HCT116 (cell line): ENCODE data around the gene SLC34A3. TPM values are rescaled to one million over a fixed set of nuclear protein-coding genes. Genes with fewer than 3 reads are reported as not detected.

ENCODE experiments used
- ATAC-seq: fragments of 200-7000 bp; cut with Tn5 transposase; 2 replicates; pipeline ENCODE4 v1.9.1; 2020; ENCODE audit warnings: mild to moderate bottlenecking, moderate library complexity
- BruUV-seq: library from RNA; stranded (reverse); fragments of 400-500 nt; replicated peaks from 2 replicates; lab custom pipeline; 2021; lab: Mats Ljungman, UMichigan
- CTCF ChIA-PET: fragments of 300-600 bp; sonication (Branson Sonifier 250); formaldehyde crosslinking; loops from one replicate; lab custom pipeline; 2021; ENCODE audit warnings: antibody characterized with exemption; lab: Charles Lee
- POLR2A ChIA-PET: fragments of 300-600, 350-600 bp; sonication (Branson Sonifier 250); formaldehyde crosslinking; loops from one replicate; lab custom pipeline; 2021; ENCODE audit warnings: antibody characterized with exemption; lab: Charles Lee
- RAD21 ChIA-PET, 2 experiments: fragments of 300-600 bp; sonication (Branson Sonifier 250); formaldehyde crosslinking; loops; one replicate each; lab custom pipeline; 2023; ENCODE audit warnings: low total read pairs in 2 of 2; ENCODE audit not compliant: uncharacterized antibody in 2 of 2, unreplicated experiment in 2 of 2, low non-redundant PET in 1 of 2; lab: Charles Lee
- DNase-seq: peaks from one replicate; pipeline ENCODE4 v3.0.0-alpha.2; 2010; ENCODE audit warnings: low read depth, low spot score
- H2AFZ ChIP-seq: fragments of 200-600 bp; shearing (Covaris generic), sonication (generic); 2 replicates; pipeline ENCODE4 v1.6.1; 2017; ENCODE audit warnings: low read depth, mixed run types, mixed read lengths, antibody characterized with exemption, low read length; ENCODE audit not compliant: poor library complexity, severe bottlenecking
- H3K27ac ChIP-seq: 2 replicates; pipeline ENCODE4 v1.5.1; 2012; ENCODE audit warnings: low read depth, low read length
- H3K27me3 ChIP-seq: fragments of 200-600 bp; sonication (generic); 2 replicates; pipeline ENCODE4 v1.6.1; 2016; ENCODE audit warnings: mixed run types, low read length, mixed read lengths; ENCODE audit not compliant: insufficient read depth
- H3K36me3 ChIP-seq, 2 experiments: fragments of 200-500 bp in 1 of 2; fragments of 200-600 bp in 1 of 2; sonication (Bioruptor generic) in 1 of 2; sonication (generic) in 1 of 2; 2 replicates each; pipeline versions ENCODE4 v1.5.1 to v1.6.1; 2014 to 2016; ENCODE audit warnings: low read length in 2 of 2, inconsistent platforms in 1 of 2, mixed read lengths in 1 of 2, mixed run types in 1 of 2; ENCODE audit not compliant: insufficient read depth in 2 of 2, control insufficient read depth in 1 of 2
- H3K4me1 ChIP-seq, 2 experiments: fragments of 200-600 bp in 1 of 2; sonication (generic) in 1 of 2; 2 replicates each; pipeline versions ENCODE4 v1.5.1 to v1.6.1; 2012 to 2017; ENCODE audit warnings: low read length in 2 of 2, inconsistent platforms in 1 of 2, mild to moderate bottlenecking in 1 of 2, mixed read lengths in 1 of 2, mixed run types in 1 of 2, moderate library complexity in 1 of 2; ENCODE audit not compliant: insufficient read depth in 2 of 2, control insufficient read depth in 1 of 2
- H3K4me2 ChIP-seq: fragments of 200-600 bp; sonication (generic); 2 replicates; pipeline ENCODE4 v1.6.1; 2017; ENCODE audit warnings: mixed run types, low read length, mixed read lengths
- H3K4me3 ChIP-seq, 2 experiments: fragments of 200-600 bp in 1 of 2; sonication (generic) in 1 of 2; replicated peaks in 1 of 2; 2 replicates each; pipeline ENCODE4 v1.5.1; 2011 to 2016; ENCODE audit warnings: low read length in 2 of 2, control low read depth in 1 of 2, low read depth in 1 of 2, mild to moderate bottlenecking in 1 of 2, mixed read lengths in 1 of 2, mixed run types in 1 of 2
- H3K79me2 ChIP-seq: fragments of 200-600 bp; sonication (generic); 2 replicates; pipeline ENCODE4 v1.6.1; 2017; ENCODE audit warnings: mild to moderate bottlenecking, mixed run types, low read length, moderate library complexity, mixed read lengths; ENCODE audit not compliant: insufficient read depth
- H3K9ac ChIP-seq: fragments of 200-600 bp; sonication (generic); 2 replicates; pipeline ENCODE4 v1.6.1; 2016; ENCODE audit warnings: low read length, mixed read lengths
- H3K9me2 ChIP-seq: fragments of 200-600 bp; sonication (generic), shearing (Covaris generic); 2 replicates; pipeline ENCODE4 v1.6.1; 2017; ENCODE audit warnings: mixed run types, mild to moderate bottlenecking, moderate library complexity; ENCODE audit not compliant: insufficient read depth
- H3K9me3 ChIP-seq, 2 experiments: fragments of 200-500 bp in 1 of 2; fragments of 200-600 bp in 1 of 2; sonication (Bioruptor generic) in 1 of 2; sonication (generic) in 1 of 2; 2 replicates each; pipeline ENCODE4 v1.6.1; 2014 to 2017; ENCODE audit warnings: low read length in 2 of 2, mixed read lengths in 2 of 2, inconsistent platforms in 1 of 2, low read depth in 1 of 2, mild to moderate bottlenecking in 1 of 2, mixed run types in 1 of 2, moderate library complexity in 1 of 2; ENCODE audit not compliant: control insufficient read depth in 1 of 2, insufficient read depth in 1 of 2
- H4K20me1 ChIP-seq: fragments of 200-600 bp; sonication (generic), shearing (Covaris generic); 2 replicates; pipeline ENCODE4 v1.6.1; 2017; ENCODE audit warnings: mixed run types, mild to moderate bottlenecking, moderate library complexity; ENCODE audit not compliant: insufficient read depth
- CBX3 ChIP-seq: IDR thresholded peaks from 2 replicates; pipeline ENCODE4 v1.6.1; 2012; ENCODE audit warnings: low read depth
- CEBPB ChIP-seq: IDR thresholded peaks from 2 replicates; pipeline ENCODE4 v1.6.1; 2012; ENCODE audit warnings: low read depth
- ZFX ChIP-seq: fragments of 450-650 bp; IDR thresholded peaks from 2 replicates; pipeline ENCODE4 v1.6.1; 2017
- intact Hi-C: fragments of 100-400 bp; cut with micrococcal nuclease; formaldehyde crosslinking; loops from 2 replicates; pipeline ENCODE4 v1.10.0; 2022
- total RNA-seq: library from RNA; stranded (reverse); gene quantifications from one replicate; pipeline ENCODE4 v1.2.1, GENCODE V29; 2021; ENCODE audit not compliant: unreplicated experiment
- TF ChIP-seq, protein P1 (sequence below), 3 experiments: fragments of 200-600 bp in 1 of 3; sonication (generic) in 1 of 3; IDR thresholded peaks in 2 of 3; conservative IDR thresholded peaks in 1 of 3; 2 replicates each; pipeline ENCODE4 v1.5.1; 2012 to 2017; ENCODE audit warnings: low read depth in 2 of 3, low read length in 2 of 3, antibody characterized with exemption in 1 of 3, borderline replicate concordance in 1 of 3, control low read depth in 1 of 3, mild to moderate bottlenecking in 1 of 3, mixed read lengths in 1 of 3, mixed run types in 1 of 3, moderate library complexity in 1 of 3; ENCODE audit not compliant: insufficient read depth in 1 of 3
- TF ChIP-seq, protein P2 (sequence below): IDR thresholded peaks from 2 replicates; pipeline ENCODE4 v1.6.1; 2012

Gene SLC34A3
- total RNA-seq, 1 experiment from 2014 or later = 0.15 TPM

DNA sequence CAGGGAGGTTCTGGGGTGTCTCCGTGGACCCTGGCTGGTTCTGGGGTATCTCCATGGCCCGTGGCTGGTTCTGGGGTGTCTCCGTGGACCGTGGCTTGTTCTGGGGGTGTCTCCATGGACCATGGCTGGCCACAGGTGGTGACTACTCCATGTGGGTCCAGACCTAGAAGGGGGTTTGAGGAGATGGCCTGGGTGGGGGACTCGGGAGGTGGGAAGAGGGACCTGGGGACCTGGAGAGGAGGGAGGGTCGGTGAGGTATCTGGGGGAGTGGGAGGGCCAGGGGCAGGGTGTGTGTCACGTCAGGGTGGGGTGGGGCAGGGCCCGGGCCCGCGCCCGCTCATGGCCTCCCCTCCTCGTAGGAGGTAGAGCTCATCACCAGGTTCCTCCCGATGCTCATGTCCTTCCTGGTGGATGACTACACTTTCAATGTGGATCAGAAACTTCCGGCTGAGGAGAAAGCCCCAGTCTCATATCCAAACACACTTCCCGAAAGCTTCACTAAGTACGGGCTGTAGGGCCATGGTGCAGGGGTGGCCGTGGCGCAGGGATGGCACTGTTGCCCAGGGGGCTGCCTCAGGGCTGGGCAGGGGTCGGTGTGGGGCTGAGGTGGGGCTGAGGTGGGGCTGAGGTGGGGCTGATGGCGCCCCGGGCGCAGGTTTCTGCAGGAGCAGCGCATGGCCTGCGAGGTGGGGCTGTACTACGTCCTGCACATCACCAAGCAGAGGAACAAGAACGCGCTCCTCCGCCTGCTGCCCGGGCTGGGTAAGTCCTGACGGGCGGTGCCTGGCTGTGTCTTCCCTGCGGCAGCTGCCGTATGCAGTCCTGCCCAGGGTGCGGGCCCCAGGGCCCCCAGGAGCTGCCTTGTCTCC, 36.1 kb downstream of the SLC34A3 start (continued):
- TF ChIP-seq, protein P1, sequence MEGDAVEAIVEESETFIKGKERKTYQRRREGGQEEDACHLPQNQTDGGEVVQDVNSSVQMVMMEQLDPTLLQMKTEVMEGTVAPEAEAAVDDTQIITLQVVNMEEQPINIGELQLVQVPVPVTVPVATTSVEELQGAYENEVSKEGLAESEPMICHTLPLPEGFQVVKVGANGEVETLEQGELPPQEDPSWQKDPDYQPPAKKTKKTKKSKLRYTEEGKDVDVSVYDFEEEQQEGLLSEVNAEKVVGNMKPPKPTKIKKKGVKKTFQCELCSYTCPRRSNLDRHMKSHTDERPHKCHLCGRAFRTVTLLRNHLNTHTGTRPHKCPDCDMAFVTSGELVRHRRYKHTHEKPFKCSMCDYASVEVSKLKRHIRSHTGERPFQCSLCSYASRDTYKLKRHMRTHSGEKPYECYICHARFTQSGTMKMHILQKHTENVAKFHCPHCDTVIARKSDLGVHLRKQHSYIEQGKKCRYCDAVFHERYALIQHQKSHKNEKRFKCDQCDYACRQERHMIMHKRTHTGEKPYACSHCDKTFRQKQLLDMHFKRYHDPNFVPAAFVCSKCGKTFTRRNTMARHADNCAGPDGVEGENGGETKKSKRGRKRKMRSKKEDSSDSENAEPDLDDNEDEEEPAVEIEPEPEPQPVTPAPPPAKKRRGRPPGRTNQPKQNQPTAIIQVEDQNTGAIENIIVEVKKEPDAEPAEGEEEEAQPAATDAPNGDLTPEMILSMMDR (IDR thresholded peaks at IDR 0.05 in 2 of 3, conservative IDR thresholded peaks at IDR 0.05 in 1 of 3; ENCODE audit: borderline replicate concordance in 1 of 3, insufficient read depth in 1 of 3, low read depth in 2 of 3, low read length in 2 of 3) = no peak

DNA sequence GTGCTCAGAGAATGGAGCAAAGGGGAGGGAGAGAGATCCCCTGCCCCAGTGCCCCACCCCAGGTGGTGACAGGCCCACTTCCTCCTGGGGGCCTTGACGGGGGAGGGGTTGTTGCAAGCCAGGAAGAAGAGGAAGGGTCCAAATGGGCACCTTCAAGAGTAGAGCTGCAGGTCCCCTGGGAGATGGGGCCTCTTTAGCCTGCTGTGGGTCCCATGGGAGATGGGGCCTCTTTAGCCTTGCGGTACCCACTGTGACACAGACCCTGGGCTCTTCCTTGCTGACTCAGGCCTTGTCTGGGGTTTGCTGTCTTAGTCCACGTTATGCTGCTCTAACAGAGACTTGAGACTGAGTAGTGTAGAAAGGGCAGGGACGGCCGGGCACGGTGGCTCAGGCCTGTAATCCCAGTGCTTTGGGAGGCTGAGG, 37.2 kb downstream of the SLC34A3 start:
- DNase-seq = no peak
- no peak for ATAC-seq
- BruUV-seq = no TSS peak
- CTCF ChIA-PET = no interaction called here
- no peak overlapping the region for H3K27ac ChIP-seq
- peaks cover 12 to 31% of the 10 kb centered on the region in 2 experiments; a peak in 3 of 4 replicates for H3K36me3 ChIP-seq
- no peak for TF ChIP-seq CEBPB
- no peak for TF ChIP-seq ZFX
- TF ChIP-seq, protein P2, sequence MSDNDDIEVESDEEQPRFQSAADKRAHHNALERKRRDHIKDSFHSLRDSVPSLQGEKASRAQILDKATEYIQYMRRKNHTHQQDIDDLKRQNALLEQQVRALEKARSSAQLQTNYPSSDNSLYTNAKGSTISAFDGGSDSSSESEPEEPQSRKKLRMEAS = no peak
- TF ChIP-seq CBX3 = no peak
- H3K9me2 ChIP-seq = no peaks in the 10 kb centered on the region
- intact Hi-C loops = no loop called here
- H3K27me3 ChIP-seq = no peaks in the 10 kb centered on the region
- H3K9ac ChIP-seq = no peak overlapping the region
- RAD21 ChIA-PET = no interaction called here
- no peaks in the 10 kb centered on the region; a peak in 1 of 4 replicates for H3K4me1 ChIP-seq
- POLR2A ChIA-PET = no interaction called here
- no peak overlapping the region for H3K4me3 ChIP-seq
- H3K79me2 ChIP-seq = peaks cover 6% of the 10 kb centered on the region; the same call in 1 of the 2 replicates
- no peaks in the 10 kb centered on the region for H3K9me3 ChIP-seq
- H3K4me2 ChIP-seq = no peak overlapping the region
- H2AFZ ChIP-seq = no peak overlapping the region
- no peaks in the 10 kb centered on the region for H4K20me1 ChIP-seq
